CD14-positive monocyte (primary cell): ENCODE data around the gene TLNRD1. TPM values are rescaled to one million over a fixed set of nuclear protein-coding genes. Genes with fewer than 3 reads are reported as not detected.
A peak's percentile ranks its signal among the peaks of the same experiment; 100 is the strongest.

Experiments
- DNase-seq, 3 donors: peaks; one replicate each; pipeline ENCODE4 v3.0.0-alpha.2; 2011 to 2022
- H2AFZ ChIP-seq: 2 replicates; pipeline ENCODE4 v1.6.0; 2012; ENCODE audit warnings: mild to moderate bottlenecking, low read depth, low read length, inconsistent platforms; ENCODE audit not compliant: insufficient read depth, poor library complexity, severe bottlenecking
- H3K27ac ChIP-seq, 2 donors: 1 replicate in 1 of 2; 2 replicates in 1 of 2; pipeline ENCODE4 v1.5.1; 2012 to 2013; ENCODE audit warnings: low read length in 2 of 2, control low read depth in 1 of 2, inconsistent platforms in 1 of 2, low read depth in 1 of 2, mild to moderate bottlenecking in 1 of 2
- H3K27me3 ChIP-seq, 2 donors: one replicate each; pipeline versions ENCODE4 v1.6.0 to v1.6.1; 2011 to 2013; ENCODE audit warnings: low read length in 2 of 2; ENCODE audit not compliant: control insufficient read depth in 2 of 2, insufficient read depth in 2 of 2
- H3K36me3 ChIP-seq, 2 donors: replicated peaks in 1 of 2; 1 replicate in 1 of 2; 2 replicates in 1 of 2; pipeline versions ENCODE4 v1.5.1 to v1.6.1; 2012 to 2013; ENCODE audit warnings: low read length in 2 of 2, control low read depth in 1 of 2, inconsistent platforms in 1 of 2, mild to moderate bottlenecking in 1 of 2; ENCODE audit not compliant: insufficient read depth in 2 of 2, control insufficient read depth in 1 of 2
- H3K4me1 ChIP-seq, 2 donors: 1 replicate in 1 of 2; 2 replicates in 1 of 2; pipeline versions ENCODE4 v1.5.1 to v1.6.1; 2012 to 2013; ENCODE audit warnings: low read length in 2 of 2, control low read depth in 1 of 2, inconsistent platforms in 1 of 2, mild to moderate bottlenecking in 1 of 2, moderate library complexity in 1 of 2; ENCODE audit not compliant: insufficient read depth in 2 of 2, control insufficient read depth in 1 of 2
- H3K4me2 ChIP-seq: replicated peaks from 2 replicates; pipeline ENCODE3; 2012; ENCODE audit warnings: low read length, moderate library complexity, mild to moderate bottlenecking; ENCODE audit not compliant: poor library complexity, severe bottlenecking; ENCODE audit errors: extremely low read depth
- H3K4me3 ChIP-seq, 3 experiments: fragments of 200-600 bp in 1 of 3; sonication (generic) in 1 of 3; replicated peaks in 1 of 3; 1 replicate in 2 of 3; 2 replicates in 1 of 3; pipeline ENCODE4 v1.5.1; 2011 to 2013; ENCODE audit warnings: low read length in 3 of 3, mild to moderate bottlenecking in 3 of 3, control low read depth in 2 of 3, low read depth in 2 of 3, inconsistent platforms in 1 of 3, moderate library complexity in 1 of 3
- H3K79me2 ChIP-seq: 2 replicates; pipeline ENCODE4 v1.6.0; 2012; ENCODE audit warnings: mild to moderate bottlenecking, control low read depth, inconsistent platforms, low read length, moderate library complexity; ENCODE audit not compliant: insufficient read depth
- H3K9ac ChIP-seq: 2 replicates; pipeline ENCODE4 v1.6.0; 2017; ENCODE audit warnings: low read length, mild to moderate bottlenecking; ENCODE audit not compliant: insufficient read depth, poor library complexity, severe bottlenecking
- H3K9me3 ChIP-seq, 2 donors: replicated peaks in 1 of 2; 1 replicate in 1 of 2; 2 replicates in 1 of 2; pipeline versions ENCODE4 v1.5.1 to v1.6.1; 2012 to 2013; ENCODE audit warnings: low read length in 2 of 2, control low read depth in 1 of 2; ENCODE audit not compliant: control insufficient read depth in 1 of 2, insufficient read depth in 1 of 2
- H4K20me1 ChIP-seq: 2 replicates; pipeline ENCODE4 v1.6.0; 2012; ENCODE audit warnings: mild to moderate bottlenecking, low read length, control low read depth, moderate library complexity; ENCODE audit not compliant: insufficient read depth
- H3K27ac Mint-ChIP-seq, 7 donors: one replicate each; pipeline ENCODE4 v1.8.0; 2020; ENCODE audit warnings: mild to moderate bottlenecking in 7 of 7, mixed read lengths in 7 of 7, moderate library complexity in 6 of 7, inconsistent platforms in 2 of 7
- H3K27me3 Mint-ChIP-seq, 3 donors: one replicate each; pipeline ENCODE4 v1.8.0; 2021 to 2022; ENCODE audit warnings: low read depth in 3 of 3, mild to moderate bottlenecking in 3 of 3, mixed read lengths in 3 of 3, moderate library complexity in 3 of 3, inconsistent platforms in 1 of 3
- H3K36me3 Mint-ChIP-seq, 2 donors: one replicate each; pipeline ENCODE4 v1.8.0; 2020; ENCODE audit warnings: mixed read lengths in 2 of 2, inconsistent platforms in 1 of 2, mild to moderate bottlenecking in 1 of 2
- H3K4me1 Mint-ChIP-seq: one replicate; pipeline ENCODE4 v1.8.0; 2020; ENCODE audit warnings: mild to moderate bottlenecking, mixed read lengths
- H3K4me3 Mint-ChIP-seq, 2 donors: one replicate each; pipeline ENCODE4 v1.8.0; 2020; ENCODE audit warnings: mild to moderate bottlenecking in 2 of 2, mixed read lengths in 2 of 2, moderate library complexity in 1 of 2
- H3K9me3 Mint-ChIP-seq, 7 donors: one replicate each; pipeline ENCODE4 v1.8.0; 2020 to 2022; ENCODE audit warnings: mixed read lengths in 7 of 7, mild to moderate bottlenecking in 6 of 7, moderate library complexity in 6 of 7, inconsistent platforms in 2 of 7
- CTCF ChIP-seq: fragments of 200-600 bp; IDR thresholded peaks from one replicate; pipeline ENCODE4 v1.8.0; 2022; ENCODE audit warnings: antibody characterized with exemption, mild to moderate bottlenecking
- WGBS: methylation state at CpG from one replicate; pipeline ENCODE4 v1.1.5; 2013; ENCODE audit warnings: missing lambda C conversion rate; ENCODE audit not compliant: insufficient coverage; 5-methylcytosine and 5-hydroxymethylcytosine counted together
- intact Hi-C, 2 donors: fragments of 100-400 bp; cut with micrococcal nuclease; formaldehyde crosslinking; loops; one replicate each; pipeline versions ENCODE4 v1.15.0 to v1.15.1; 2023
- polyA plus RNA-seq, 3 donors: library from polyadenylated mRNA; depleted of rRNA in 1 of 3; unstranded in 2 of 3; stranded (reverse) in 1 of 3; fragments of 300-500 nt in 2 of 3; fragments of >200 nt in 1 of 3; fragmentation: Illumina TruSeq in 2 of 3; gene quantifications; 1 replicate in 2 of 3; 2 replicates in 1 of 3; pipeline ENCODE4 v1.2.3, GENCODE V29; 2012 to 2021

Gene TLNRD1
- polyA plus RNA-seq, 3 donors = 2.6 to 12.6 (median 3.4) TPM

- 93% methylated on average over 4 of the region's 5 CpGs for WGBS
- Histone ChIP-seq H3K27me3 (no peaks in the 10 kb centered on the region), H3K9me3 (no peaks in the 10 kb centered on the region), H3K9ac (no peak overlapping the region), H3K36me3 (no peaks in the 10 kb centered on the region), H3K4me1 (peaks cover 48 to 49% of the 10 kb centered on the region in 2 donors), H4K20me1 (peaks cover 5% of the 10 kb centered on the region), H3K79me2 (peaks cover 65% of the 10 kb centered on the region), H2AFZ (no peak overlapping the region), H3K4me2 (no peak overlapping the region), H3K4me3 (no peak overlapping the region), H3K27ac (peak overlapping the region; percentile 62 to 94)
- TF ChIP-seq CTCF = no peak
- DNase-seq = no peak
- intact Hi-C loops = loop anchor here (5.0 to 10.0 kb wide), 2 partner anchors 36 to 49 kb away; no protein-coding TSS in a partner anchor
- peaks cover 62% of the 10 kb centered on the region for H3K4me1 Mint-ChIP-seq
- peaks cover 16 to 19% of the 10 kb centered on the region in 2 donors for H3K36me3 Mint-ChIP-seq
- H3K4me3 Mint-ChIP-seq = no peak overlapping the region
- peaks cover 0 to 5% (median 0%) of the 10 kb centered on the region in 3 donors for H3K27me3 Mint-ChIP-seq
- H3K9me3 Mint-ChIP-seq = no peaks in the 10 kb centered on the region
- peak overlapping the region; percentile 58 to 98 (median 95) for H3K27ac Mint-ChIP-seq
Observed at GRCh38 chr15:80985981-80986380, 14.7 kb upstream of the TLNRD1 start.

GRCh38 chr15:80986487-80986886 lies 14.2 kb upstream of the TLNRD1 start:
- H3K4me3 ChIP-seq = no peak overlapping the region
- Mint-ChIP-seq H3K4me1 (peaks cover 67% of the 10 kb centered on the region), H3K27ac (peak overlapping the region in 4 of 7 donors; percentile 37 to 63 (median 56)), H3K9me3 (no peaks in the 10 kb centered on the region), H3K27me3 (peaks cover 0 to 5% (median 0%) of the 10 kb centered on the region in 3 donors), H3K36me3 (peaks cover 16 to 19% of the 10 kb centered on the region in 2 donors), H3K4me3 (no peak overlapping the region)
- 100% methylated on average over 1 of the region's 1 CpG for WGBS
- H3K9me3 ChIP-seq = no peaks in the 10 kb centered on the region
- TF ChIP-seq CTCF = no peak
- peaks cover 5% of the 10 kb centered on the region for H4K20me1 ChIP-seq
- peaks cover 53 to 54% of the 10 kb centered on the region in 2 donors for H3K4me1 ChIP-seq
- intact Hi-C loops = loop anchor here (5.0 to 10.0 kb wide), 2 partner anchors 36 to 48 kb away; no protein-coding TSS in a partner anchor
- no peaks in the 10 kb centered on the region for H3K36me3 ChIP-seq
- no peak overlapping the region for H3K9ac ChIP-seq
- no peak overlapping the region for H3K4me2 ChIP-seq
- H3K79me2 ChIP-seq = peaks cover 65% of the 10 kb centered on the region
- H3K27me3 ChIP-seq = no peaks in the 10 kb centered on the region
- H3K27ac ChIP-seq = peak overlapping the region in 1 of 2 donors; percentile 35
- no peak for DNase-seq
- H2AFZ ChIP-seq = no peak overlapping the region
